ENCODE measurements around the gene EGF.

The EGF gene

GRCh38 chr4:110009550-110009949 lies 96.9 kb downstream of the EGF start:
- peaks cover 3% of the 10 kb centered on the region for H3K4me1 ChIP-seq (ENCODE audit: insufficient read depth, insufficient read length)
- no peaks in the 10 kb centered on the region for H3K36me3 ChIP-seq (ENCODE audit: insufficient read depth, insufficient read length, low read length)
- no peaks in the 10 kb centered on the region for H3K27me3 ChIP-seq (ENCODE audit: insufficient read depth, insufficient read length)
- no peak overlapping the region for H3K4me3 ChIP-seq (ENCODE audit: insufficient read length, low read depth)
- no peaks in the 10 kb centered on the region for H3K9me3 ChIP-seq (ENCODE audit: insufficient read depth, low read length)
- H3K9ac ChIP-seq (ENCODE audit: insufficient read length, low read depth) = no peak overlapping the region
- TF ChIP-seq SUZ12 (IDR thresholded peaks at IDR 0.05; ENCODE audit: extremely low read depth, insufficient read depth, insufficient read length) (no peak), YY1 (IDR thresholded peaks at IDR 0.05; ENCODE audit: insufficient read depth, insufficient read length) (no peak), ZNF274 (IDR thresholded peaks at IDR 0.05; ENCODE audit: low read depth, low read length) (no peak)
- DNase-seq (ENCODE audit: low read depth, low spot score) = no peak

- no peak for DNase-seq (ENCODE audit: low read depth, low spot score)
- H3K4me1 ChIP-seq (ENCODE audit: insufficient read depth, insufficient read length) = peaks cover 3% of the 10 kb centered on the region
- no peaks in the 10 kb centered on the region for H3K36me3 ChIP-seq (ENCODE audit: insufficient read depth, insufficient read length, low read length)
- TF ChIP-seq YY1 (IDR thresholded peaks at IDR 0.05; ENCODE audit: insufficient read depth, insufficient read length) (no peak), ZNF274 (IDR thresholded peaks at IDR 0.05; ENCODE audit: low read depth, low read length) (no peak), SUZ12 (IDR thresholded peaks at IDR 0.05; ENCODE audit: extremely low read depth, insufficient read depth, insufficient read length) (no peak)
- no peaks in the 10 kb centered on the region for H3K27me3 ChIP-seq (ENCODE audit: insufficient read depth, insufficient read length)
- H3K9me3 ChIP-seq (ENCODE audit: insufficient read depth, low read length) = no peaks in the 10 kb centered on the region
- H3K9ac ChIP-seq (ENCODE audit: insufficient read length, low read depth) = no peak overlapping the region
- H3K4me3 ChIP-seq (ENCODE audit: insufficient read length, low read depth) = no peak overlapping the region
Measured at GRCh38 chr4:110010797-110011196, 98.1 kb downstream of the EGF start.

- H3K4me1 ChIP-seq (ENCODE audit: insufficient read depth, insufficient read length) = peaks cover 3% of the 10 kb centered on the region
- H3K4me3 ChIP-seq (ENCODE audit: insufficient read length, low read depth) = no peak overlapping the region
- no peak overlapping the region for H3K9ac ChIP-seq (ENCODE audit: insufficient read length, low read depth)
- no peaks in the 10 kb centered on the region for H3K36me3 ChIP-seq (ENCODE audit: insufficient read depth, insufficient read length, low read length)
- no peaks in the 10 kb centered on the region for H3K27me3 ChIP-seq (ENCODE audit: insufficient read depth, insufficient read length)
- H3K9me3 ChIP-seq (ENCODE audit: insufficient read depth, low read length) = no peaks in the 10 kb centered on the region
- TF ChIP-seq ZNF274 (IDR thresholded peaks at IDR 0.05; ENCODE audit: low read depth, low read length) = no peak
- no peak for TF ChIP-seq SUZ12 (IDR thresholded peaks at IDR 0.05; ENCODE audit: extremely low read depth, insufficient read depth, insufficient read length)
- no peak for TF ChIP-seq YY1 (IDR thresholded peaks at IDR 0.05; ENCODE audit: insufficient read depth, insufficient read length)
- no peak for DNase-seq (ENCODE audit: low read depth, low spot score)
Measured at GRCh38 chr4:110012917-110013316, 100.2 kb downstream of the EGF start.

GRCh38 chr4:110014233-110014632 lies 101.5 kb downstream of the EGF start:
- no peaks in the 10 kb centered on the region for H3K36me3 ChIP-seq (ENCODE audit: insufficient read depth, insufficient read length, low read length)
- no peak for DNase-seq (ENCODE audit: low read depth, low spot score)
- H3K9ac ChIP-seq (ENCODE audit: insufficient read length, low read depth) = no peak overlapping the region
- H3K9me3 ChIP-seq (ENCODE audit: insufficient read depth, low read length) = no peaks in the 10 kb centered on the region
- H3K4me3 ChIP-seq (ENCODE audit: insufficient read length, low read depth) = no peak overlapping the region
- H3K27me3 ChIP-seq (ENCODE audit: insufficient read depth, insufficient read length) = no peaks in the 10 kb centered on the region
- H3K4me1 ChIP-seq (ENCODE audit: insufficient read depth, insufficient read length) = peaks cover 3% of the 10 kb centered on the region
- TF ChIP-seq SUZ12 (IDR thresholded peaks at IDR 0.05; ENCODE audit: extremely low read depth, insufficient read depth, insufficient read length) = no peak
- no peak for TF ChIP-seq YY1 (IDR thresholded peaks at IDR 0.05; ENCODE audit: insufficient read depth, insufficient read length)
- no peak for TF ChIP-seq ZNF274 (IDR thresholded peaks at IDR 0.05; ENCODE audit: low read depth, low read length)

- Histone ChIP-seq H3K4me1 (ENCODE audit: insufficient read depth, insufficient read length) (no peaks in the 10 kb centered on the region), H3K4me3 (ENCODE audit: insufficient read length, low read depth) (no peak overlapping the region), H3K27me3 (ENCODE audit: insufficient read depth, insufficient read length) (no peaks in the 10 kb centered on the region), H3K9me3 (ENCODE audit: insufficient read depth, low read length) (no peaks in the 10 kb centered on the region), H3K9ac (ENCODE audit: insufficient read length, low read depth) (no peak overlapping the region), H3K36me3 (ENCODE audit: insufficient read depth, insufficient read length, low read length) (no peaks in the 10 kb centered on the region)
- DNase-seq (ENCODE audit: low read depth, low spot score) = no peak
- TF ChIP-seq YY1 (IDR thresholded peaks at IDR 0.05; ENCODE audit: insufficient read depth, insufficient read length) (no peak), ZNF274 (IDR thresholded peaks at IDR 0.05; ENCODE audit: low read depth, low read length) (no peak), SUZ12 (IDR thresholded peaks at IDR 0.05; ENCODE audit: extremely low read depth, insufficient read depth, insufficient read length) (no peak)
Measured at GRCh38 chr4:110019153-110019552, 106.5 kb downstream of the EGF start.

- Histone ChIP-seq H3K36me3 (ENCODE audit: insufficient read depth, insufficient read length, low read length) (no peaks in the 10 kb centered on the region), H3K9ac (ENCODE audit: insufficient read length, low read depth) (no peak overlapping the region), H3K27me3 (ENCODE audit: insufficient read depth, insufficient read length) (no peaks in the 10 kb centered on the region), H3K4me3 (ENCODE audit: insufficient read length, low read depth) (no peak overlapping the region), H3K9me3 (ENCODE audit: insufficient read depth, low read length) (no peaks in the 10 kb centered on the region), H3K4me1 (ENCODE audit: insufficient read depth, insufficient read length) (no peaks in the 10 kb centered on the region)
- DNase-seq (ENCODE audit: low read depth, low spot score) = no peak
- TF ChIP-seq ZNF274 (IDR thresholded peaks at IDR 0.05; ENCODE audit: low read depth, low read length) = no peak
- TF ChIP-seq SUZ12 (IDR thresholded peaks at IDR 0.05; ENCODE audit: extremely low read depth, insufficient read depth, insufficient read length) = no peak
- TF ChIP-seq YY1 (IDR thresholded peaks at IDR 0.05; ENCODE audit: insufficient read depth, insufficient read length) = no peak
Measured at GRCh38 chr4:110020139-110020538, 107.5 kb downstream of the EGF start.

- Histone ChIP-seq H3K9ac (ENCODE audit: insufficient read length, low read depth) (no peak overlapping the region), H3K4me3 (ENCODE audit: insufficient read length, low read depth) (no peak overlapping the region), H3K27me3 (ENCODE audit: insufficient read depth, insufficient read length) (no peaks in the 10 kb centered on the region), H3K36me3 (ENCODE audit: insufficient read depth, insufficient read length, low read length) (no peaks in the 10 kb centered on the region), H3K9me3 (ENCODE audit: insufficient read depth, low read length) (no peaks in the 10 kb centered on the region), H3K4me1 (ENCODE audit: insufficient read depth, insufficient read length) (no peaks in the 10 kb centered on the region)
- TF ChIP-seq SUZ12 (IDR thresholded peaks at IDR 0.05; ENCODE audit: extremely low read depth, insufficient read depth, insufficient read length) (no peak), ZNF274 (IDR thresholded peaks at IDR 0.05; ENCODE audit: low read depth, low read length) (no peak), YY1 (IDR thresholded peaks at IDR 0.05; ENCODE audit: insufficient read depth, insufficient read length) (no peak)
- no peak for DNase-seq (ENCODE audit: low read depth, low spot score)
Measured at GRCh38 chr4:110020646-110021443, 108.2 kb downstream of the EGF start.
